Omental fat pad (tissue), 4 donors: Measurements from ENCODE around the gene VDAC2. TPM values are rescaled to one million over a fixed set of nuclear protein-coding genes. Genes with fewer than 3 reads are reported as not detected.

Experiments used
- ATAC-seq: fragments of 150-250 bp; one replicate; pipeline ENCODE4 v1.9.1; 2016; ENCODE audit warnings: mild to moderate bottlenecking, moderate library complexity; ENCODE audit not compliant: low FRiP score
- DNase-seq: peaks from one replicate; pipeline ENCODE4 v3.0.0-alpha.2; 2019; ENCODE audit warnings: low spot score
- CTCF ChIP-seq, 3 donors: fragments of 450-650 bp; IDR thresholded peaks; one replicate each; pipeline ENCODE4 v1.5.1; 2016 to 2017; ENCODE audit warnings: antibody characterized with exemption in 3 of 3, mild to moderate bottlenecking in 3 of 3, moderate library complexity in 2 of 3
- total RNA-seq, 4 donors: library from RNA; depleted of rRNA; stranded (reverse); fragments of >200 nt; gene quantifications; one replicate each; pipeline ENCODE4 v1.1.0, GENCODE V29; 2016

Gene VDAC2
- total RNA-seq, 4 donors from 2014 or later, result 111 to 143 (median 131) TPM

GRCh38 chr10:75260990-75261389 lies 50.4 kb downstream of the VDAC2 start:
- DNase-seq, result no peak
- no peak for TF ChIP-seq CTCF (IDR thresholded peaks at IDR 0.05)

GRCh38 chr10:75261813-75262705 lies 51.5 kb downstream of the VDAC2 start:
- ATAC-seq (no peak), DNase-seq (no peak)
- TF ChIP-seq CTCF (IDR thresholded peaks at IDR 0.05), result no peak

More at GRCh38 chr10:75260990-75261389, 50.4 kb downstream of the VDAC2 start:
- ATAC-seq, result no peak

GRCh38 chr10:75263806-75264205 lies 53.2 kb downstream of the VDAC2 start:
- ATAC-seq (no peak), DNase-seq (no peak)
- no peak for TF ChIP-seq CTCF (IDR thresholded peaks at IDR 0.05)

GRCh38 chr10:75265856-75266255 lies 55.3 kb downstream of the VDAC2 start:
- TF ChIP-seq CTCF (IDR thresholded peaks at IDR 0.05), result no peak
- DNase-seq (no peak), ATAC-seq (no peak)

GRCh38 chr10:75266945-75267344 lies 56.3 kb downstream of the VDAC2 start:
- DNase-seq (no peak), ATAC-seq (no peak)
- no peak for TF ChIP-seq CTCF (IDR thresholded peaks at IDR 0.05)

GRCh38 chr10:75269605-75270004 lies 59.0 kb downstream of the VDAC2 start:
- DNase-seq, result no peak
- TF ChIP-seq CTCF (IDR thresholded peaks at IDR 0.05), result no peak
- ATAC-seq, result no peak

GRCh38 chr10:75272094-75272493 lies 61.5 kb downstream of the VDAC2 start:
- no peak for TF ChIP-seq CTCF (IDR thresholded peaks at IDR 0.05)
- no peak for ATAC-seq
- DNase-seq, result no peak
